ENCODE measurements around the gene CAMKK1.
"Not testable (repeated sequence)": the region's sequence is repeated elsewhere in the genome, so short reads cannot be mapped to it uniquely, and the experiment has no call there.

CAMKK1 gene

GRCh38 chr17:3873862-3874261 lies 19.0 kb downstream of the CAMKK1 start:
- DNase-seq = no peak

GRCh38 chr17:3870871-3871306 lies 22.0 kb downstream of the CAMKK1 start:
- DNase-seq = no peak

- no peak for DNase-seq
Measured at GRCh38 chr17:3867606-3868005, 25.2 kb downstream of the CAMKK1 start.

GRCh38 chr17:3867106-3867505 lies 25.7 kb downstream of the CAMKK1 start:
- no peak for DNase-seq

- no peak for DNase-seq
Measured at GRCh38 chr17:3866276-3866675, 26.6 kb downstream of the CAMKK1 start.

GRCh38 chr17:3865176-3865575 lies 27.7 kb downstream of the CAMKK1 start:
- DNase-seq = no peak

GRCh38 chr17:3864534-3864933 lies 28.3 kb downstream of the CAMKK1 start:
- no peak for DNase-seq

GRCh38 chr17:3861761-3862681 lies 30.8 kb downstream of the CAMKK1 start:
- DNase-seq = no peak

GRCh38 chr17:3860939-3861700 lies 31.7 kb downstream of the CAMKK1 start:
- no peak for DNase-seq

GRCh38 chr17:3859940-3860339 lies 32.9 kb downstream of the CAMKK1 start:
- DNase-seq = no peak

GRCh38 chr17:3857261-3858105 lies 35.4 kb downstream of the CAMKK1 start:
- no peak for DNase-seq

- DNase-seq = not testable (repeated sequence)
Measured at GRCh38 chr17:3854204-3854603, 38.6 kb downstream of the CAMKK1 start.

- no peak for DNase-seq
Measured at GRCh38 chr17:3852561-3852960, 40.3 kb downstream of the CAMKK1 start.

- DNase-seq = peak; percentile 14
Measured at GRCh38 chr17:3851461-3852100, 41.3 kb downstream of the CAMKK1 start.

- DNase-seq = no peak
Measured at GRCh38 chr17:3848229-3848835, 44.5 kb downstream of the CAMKK1 start.

GRCh38 chr17:3847165-3847670 lies 45.6 kb downstream of the CAMKK1 start:
- no peak for DNase-seq

GRCh38 chr17:3846437-3847164 lies 46.3 kb downstream of the CAMKK1 start:
- no peak for DNase-seq

GRCh38 chr17:3845621-3846436 lies 47.0 kb downstream of the CAMKK1 start, which contains the start of gene NCBP3:
NCBP3 (minus strand) TSS chr17:3846246; CDS start chr17:3846223, 23 bp downstream.
- peak; percentile 83 for DNase-seq

- no peak for DNase-seq
Measured at GRCh38 chr17:3845291-3845620, 47.6 kb downstream of the CAMKK1 start.

GRCh38 chr17:3844556-3844955 lies 48.3 kb downstream of the CAMKK1 start:
- not testable (repeated sequence) for DNase-seq

Data from DMS79 treated with DMSO at 0.1 percent for 48 hours (cell line).